Femur (tissue), 1 donor: Measurements from ENCODE around the gene METAP2.
"Not testable (repeated sequence)": the region's sequence is repeated elsewhere in the genome, so short reads cannot be mapped to it uniquely, and the experiment has no call there.

Experiments used
- DNase-seq: peaks from one replicate; pipeline ENCODE4 v3.0.0-alpha.2; 2017

Gene METAP2

GRCh38 chr12:95463050-95463449, 10.9 kb upstream of the METAP2 start:
- no peak for DNase-seq

- not testable (repeated sequence) for DNase-seq
Measured at GRCh38 chr12:95463776-95464175, 10.2 kb upstream of the METAP2 start.

- no peak for DNase-seq
Measured at GRCh38 chr12:95465275-95465674, 8.7 kb upstream of the METAP2 start.

- DNase-seq: no peak
Measured at GRCh38 chr12:95470300-95470699, 3.7 kb upstream of the METAP2 start.

GRCh38 chr12:95473231-95473883, 595 bp upstream of the METAP2 start:
- DNase-seq: peak; percentile 62

- DNase-seq: no peak
Measured at GRCh38 chr12:95474660-95474958, 657 bp downstream of the METAP2 start.

GRCh38 chr12:95480230-95480629, 6.3 kb downstream of the METAP2 start:
- no peak for DNase-seq

GRCh38 chr12:95481072-95481471, 7.1 kb downstream of the METAP2 start:
- no peak for DNase-seq

- DNase-seq: no peak
Measured at GRCh38 chr12:95481888-95482287, 7.9 kb downstream of the METAP2 start.

- not testable (repeated sequence) for DNase-seq
Measured at GRCh38 chr12:95482564-95482963, 8.6 kb downstream of the METAP2 start.

- no peak for DNase-seq
Measured at GRCh38 chr12:95484524-95484923, 10.6 kb downstream of the METAP2 start.

GRCh38 chr12:95487024-95487423, 13.1 kb downstream of the METAP2 start:
- no peak for DNase-seq

- DNase-seq: no peak
Measured at GRCh38 chr12:95492462-95492861, 18.5 kb downstream of the METAP2 start.

GRCh38 chr12:95494888-95495287, 20.9 kb downstream of the METAP2 start:
- DNase-seq: no peak

- DNase-seq: no peak
Measured at GRCh38 chr12:95495433-95495832, 21.5 kb downstream of the METAP2 start.

- no peak for DNase-seq
Measured at GRCh38 chr12:95497031-95497430, 23.1 kb downstream of the METAP2 start.

- DNase-seq: no peak
Measured at GRCh38 chr12:95498968-95499367, 25.0 kb downstream of the METAP2 start.

- DNase-seq: no peak
Measured at GRCh38 chr12:95499772-95500171, 25.8 kb downstream of the METAP2 start.

GRCh38 chr12:95504140-95504539, 30.2 kb downstream of the METAP2 start:
- no peak for DNase-seq

- DNase-seq: no peak
Measured at GRCh38 chr12:95505039-95505438, 31.1 kb downstream of the METAP2 start.

GRCh38 chr12:95506707-95507523, 33.0 kb downstream of the METAP2 start:
- DNase-seq: no peak

- no peak for DNase-seq
Measured at GRCh38 chr12:95509300-95509699, 35.3 kb downstream of the METAP2 start.

GRCh38 chr12:95511977-95512376, 38.0 kb downstream of the METAP2 start:
- no peak for DNase-seq

GRCh38 chr12:95513599-95513998, 39.6 kb downstream of the METAP2 start:
- DNase-seq: no peak

- no peak for DNase-seq
Measured at GRCh38 chr12:95515197-95515596, 41.2 kb downstream of the METAP2 start.
